IPS DF 6.9 (cell line): Measurements from ENCODE around the gene RAPGEF4.
"Not testable (repeated sequence)": the region's sequence is repeated elsewhere in the genome, so short reads cannot be mapped to it uniquely, and the experiment has no call there.

ENCODE experiments used
- DNase-seq: peaks from one replicate; pipeline ENCODE4 v3.0.0-alpha.2; 2013; ENCODE audit warnings: low read depth, low spot score
- H3K27ac ChIP-seq: one replicate; pipeline ENCODE4 v1.5.1; 2013; ENCODE audit warnings: low read length, control low read depth
- H3K27me3 ChIP-seq: 2 replicates; pipeline ENCODE4 v1.6.1; 2013; ENCODE audit warnings: mild to moderate bottlenecking, low read length; ENCODE audit not compliant: control insufficient read depth, insufficient read depth
- H3K36me3 ChIP-seq: 2 replicates; pipeline ENCODE4 v1.6.1; 2013; ENCODE audit warnings: low read length; ENCODE audit not compliant: control insufficient read depth, insufficient read depth
- H3K4me1 ChIP-seq: 2 replicates; pipeline ENCODE4 v1.6.1; 2013; ENCODE audit warnings: low read length; ENCODE audit not compliant: control insufficient read depth, insufficient read depth
- H3K4me3 ChIP-seq: 2 replicates; pipeline ENCODE4 v1.5.1; 2013; ENCODE audit warnings: mild to moderate bottlenecking, low read length
- H3K9me3 ChIP-seq: 2 replicates; pipeline ENCODE4 v1.6.1; 2013; ENCODE audit warnings: low read length, inconsistent platforms; ENCODE audit not compliant: control insufficient read depth, insufficient read depth
- whole genome bisulfite sequencing: extraction: QIAGEN DNeasy Blood & Tissue Kit; methylation state at CpG from one replicate; pipeline ENCODE4 v1.1.7; 2013; ENCODE audit warnings: mixed read lengths, missing lambda C conversion rate; ENCODE audit not compliant: insufficient read length, insufficient coverage; 5-methylcytosine and 5-hydroxymethylcytosine counted together

RAPGEF4 gene

DNA sequence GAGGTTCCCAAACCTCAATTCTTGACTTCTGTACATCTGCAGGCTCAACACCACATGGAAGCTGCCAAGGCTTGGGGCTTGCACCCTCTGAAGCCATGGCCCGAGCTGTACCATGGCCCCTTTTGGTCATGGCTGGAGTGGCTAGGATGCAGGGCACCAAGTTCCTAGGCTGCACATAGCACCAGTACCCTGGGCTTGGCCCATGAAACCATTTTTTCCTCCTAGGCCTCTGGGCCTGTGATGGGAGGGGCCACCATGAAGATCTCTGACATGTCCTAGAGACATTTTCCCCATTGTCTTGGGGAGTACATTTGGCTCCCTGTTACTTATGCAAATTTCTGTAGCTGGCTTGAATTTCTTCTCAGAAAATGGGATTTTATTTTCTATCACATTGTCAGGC lies 67.7 kb downstream of the RAPGEF4 start:
- not testable (repeated sequence) for H3K9me3 ChIP-seq, H3K27ac ChIP-seq, H3K36me3 ChIP-seq, H3K4me3 ChIP-seq, H3K4me1 ChIP-seq, H3K27me3 ChIP-seq, DNase-seq
- WGBS: no CpG with 5 or more reads among the region's 1 CpG

GRCh38 chr2:172804423-172804822 lies 68.8 kb downstream of the RAPGEF4 start:
- no peaks in the 10 kb centered on the region for H3K36me3 ChIP-seq
- DNase-seq: no peak
- no peaks in the 10 kb centered on the region for H3K4me1 ChIP-seq
- H3K27me3 ChIP-seq: no peaks in the 10 kb centered on the region
- H3K4me3 ChIP-seq: no peak overlapping the region
- H3K9me3 ChIP-seq: no peaks in the 10 kb centered on the region
- no CpG with 5 or more reads among the region's 4 CpGs for WGBS
- H3K27ac ChIP-seq: no peak overlapping the region

DNA sequence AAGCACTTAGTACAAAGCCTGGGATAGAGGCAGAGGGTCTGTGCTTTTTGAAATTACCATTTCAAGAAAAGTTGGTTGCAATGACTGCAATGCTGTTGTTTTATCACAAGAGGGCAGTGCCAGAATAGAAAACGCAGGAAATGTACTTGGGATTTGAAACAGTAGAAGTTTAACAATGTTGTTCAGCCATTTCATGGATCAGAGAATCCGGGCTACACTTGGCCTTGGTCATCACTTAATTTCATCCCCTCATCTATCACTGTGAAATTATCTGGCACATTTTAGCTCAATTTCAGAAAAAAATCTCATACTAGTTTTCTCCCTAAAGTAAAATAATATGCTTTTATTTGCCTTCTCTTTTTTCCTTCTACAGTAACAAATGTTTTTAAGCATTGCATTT lies 70.8 kb downstream of the RAPGEF4 start:
- whole genome bisulfite sequencing: no CpG with 5 or more reads among the region's 2 CpGs
- Histone ChIP-seq H3K27me3 (no peaks in the 10 kb centered on the region), H3K27ac (no peak overlapping the region), H3K9me3 (no peaks in the 10 kb centered on the region), H3K36me3 (no peaks in the 10 kb centered on the region), H3K4me3 (no peak overlapping the region), H3K4me1 (no peaks in the 10 kb centered on the region)
- DNase-seq: no peak

DNA sequence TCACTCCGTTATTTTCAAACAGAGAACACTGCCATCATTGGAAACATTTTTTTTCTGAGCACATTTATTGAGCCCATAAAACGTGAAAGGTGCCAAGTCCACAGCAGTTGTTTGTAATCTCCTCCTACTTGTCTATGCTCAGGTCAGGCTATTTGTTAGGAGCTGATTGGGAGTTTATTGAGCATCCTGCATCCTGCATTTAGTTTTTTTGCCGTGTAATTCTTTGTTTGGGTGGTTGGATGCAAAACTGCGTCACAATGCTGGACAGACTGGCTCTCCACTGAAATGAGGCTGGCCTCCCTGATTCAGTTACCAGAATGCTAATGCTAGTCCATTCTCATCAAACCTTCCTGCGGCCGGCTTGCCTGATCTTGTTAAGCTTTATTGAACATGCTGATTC lies 71.4 kb downstream of the RAPGEF4 start:
- WGBS: no CpG with 5 or more reads among the region's 6 CpGs
- no peak overlapping the region for H3K4me3 ChIP-seq
- no peak for DNase-seq
- no peak overlapping the region for H3K27ac ChIP-seq
- H3K36me3 ChIP-seq: no peaks in the 10 kb centered on the region
- no peaks in the 10 kb centered on the region for H3K4me1 ChIP-seq
- H3K9me3 ChIP-seq: no peaks in the 10 kb centered on the region
- no peaks in the 10 kb centered on the region for H3K27me3 ChIP-seq

GRCh38 chr2:172808156-172808555 lies 72.5 kb downstream of the RAPGEF4 start:
- Histone ChIP-seq H3K36me3 (no peaks in the 10 kb centered on the region), H3K4me1 (no peaks in the 10 kb centered on the region), H3K9me3 (no peaks in the 10 kb centered on the region), H3K27me3 (no peaks in the 10 kb centered on the region), H3K27ac (no peak overlapping the region), H3K4me3 (no peak overlapping the region)
- no CpG with 5 or more reads among the region's 4 CpGs for WGBS
- DNase-seq: no peak

DNA sequence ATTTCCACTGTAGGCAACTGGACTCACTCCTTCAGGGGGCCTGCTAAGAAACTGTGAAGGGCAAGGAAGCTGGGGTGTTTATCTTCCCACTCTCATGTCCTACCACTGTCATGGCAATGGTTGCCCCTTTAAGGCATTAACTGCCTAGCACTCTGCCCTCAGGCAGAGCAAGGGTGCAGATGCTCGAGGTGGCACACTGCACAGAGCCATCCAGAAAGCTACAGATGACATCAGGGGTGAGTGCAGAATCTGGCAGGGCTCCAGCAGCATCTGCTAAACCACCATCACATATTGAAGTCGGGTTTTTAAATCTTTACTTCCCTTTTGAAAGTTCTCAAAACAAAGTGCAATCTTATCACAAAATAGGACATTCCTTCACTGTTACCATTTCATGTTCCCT lies 75.4 kb downstream of the RAPGEF4 start:
- Histone ChIP-seq H3K4me1 (no peaks in the 10 kb centered on the region), H3K36me3 (no peaks in the 10 kb centered on the region), H3K27ac (no peak overlapping the region), H3K27me3 (no peaks in the 10 kb centered on the region), H3K4me3 (no peak overlapping the region), H3K9me3 (no peaks in the 10 kb centered on the region)
- no peak for DNase-seq
- no CpG with 5 or more reads among the region's 2 CpGs for WGBS

DNA sequence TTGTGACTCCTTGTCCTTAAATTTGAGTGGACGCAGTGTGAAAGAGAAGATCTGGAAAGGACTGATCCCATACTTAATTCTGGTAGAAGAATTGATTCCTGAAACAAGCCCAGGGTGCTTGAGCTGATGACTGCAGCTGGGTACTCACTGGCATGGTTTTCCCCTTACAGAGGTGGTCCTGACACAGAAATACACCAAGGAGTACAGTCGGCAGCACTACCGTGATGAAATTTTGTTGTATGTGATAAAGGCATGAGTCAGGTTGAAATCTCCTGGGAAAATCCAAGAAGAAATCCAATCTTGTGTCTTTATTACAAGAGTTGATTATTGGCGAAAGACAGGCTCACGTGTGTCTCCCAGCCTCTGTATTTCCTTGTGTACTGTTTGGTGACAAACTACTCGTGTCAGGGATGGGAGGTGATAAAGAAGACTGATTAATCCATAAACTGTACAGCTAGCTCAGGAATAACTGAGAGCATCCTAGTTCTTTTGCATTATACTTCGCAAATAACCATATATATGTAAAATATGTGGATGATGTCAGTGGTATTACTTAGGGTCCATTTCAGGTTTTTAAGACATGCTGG lies 76.6 kb downstream of the RAPGEF4 start:
- Histone ChIP-seq H3K4me1 (no peaks in the 10 kb centered on the region), H3K4me3 (no peak overlapping the region), H3K9me3 (no peaks in the 10 kb centered on the region), H3K36me3 (no peaks in the 10 kb centered on the region), H3K27ac (no peak overlapping the region), H3K27me3 (no peaks in the 10 kb centered on the region)
- DNase-seq: no peak
- WGBS: no CpG with 5 or more reads among the region's 7 CpGs

DNA sequence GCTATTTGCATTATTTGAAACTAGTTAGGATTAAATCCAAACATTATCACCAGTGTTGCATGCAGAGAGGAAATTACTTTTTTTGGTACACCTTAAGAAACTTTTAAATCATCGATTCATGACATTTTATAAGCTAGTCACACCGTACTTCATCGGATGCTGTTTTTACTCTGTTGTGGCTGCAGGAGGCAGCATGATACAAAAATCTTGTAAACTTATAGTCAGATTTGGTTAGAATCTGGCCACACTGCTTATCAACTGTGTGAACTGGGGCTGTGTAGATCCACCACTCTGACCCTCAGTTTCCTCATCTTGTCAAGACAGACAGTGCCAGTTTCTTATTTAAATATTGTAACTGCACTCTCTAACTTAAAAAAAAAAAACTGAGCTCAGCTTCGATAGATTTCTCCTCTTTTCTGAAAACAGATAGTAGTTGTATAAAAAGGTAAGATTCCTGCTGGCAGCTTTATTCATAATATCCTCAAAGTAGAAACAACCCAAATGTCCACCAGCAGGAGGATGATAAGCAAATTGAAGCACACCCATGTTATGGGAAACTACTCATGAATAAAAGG lies 77.8 kb downstream of the RAPGEF4 start:
- no peaks in the 10 kb centered on the region for H3K36me3 ChIP-seq
- DNase-seq: no peak
- H3K9me3 ChIP-seq: no peaks in the 10 kb centered on the region
- no peaks in the 10 kb centered on the region for H3K27me3 ChIP-seq
- H3K4me1 ChIP-seq: no peaks in the 10 kb centered on the region
- H3K4me3 ChIP-seq: no peak overlapping the region
- no CpG with 5 or more reads among the region's 4 CpGs for WGBS
- H3K27ac ChIP-seq: no peak overlapping the region

DNA sequence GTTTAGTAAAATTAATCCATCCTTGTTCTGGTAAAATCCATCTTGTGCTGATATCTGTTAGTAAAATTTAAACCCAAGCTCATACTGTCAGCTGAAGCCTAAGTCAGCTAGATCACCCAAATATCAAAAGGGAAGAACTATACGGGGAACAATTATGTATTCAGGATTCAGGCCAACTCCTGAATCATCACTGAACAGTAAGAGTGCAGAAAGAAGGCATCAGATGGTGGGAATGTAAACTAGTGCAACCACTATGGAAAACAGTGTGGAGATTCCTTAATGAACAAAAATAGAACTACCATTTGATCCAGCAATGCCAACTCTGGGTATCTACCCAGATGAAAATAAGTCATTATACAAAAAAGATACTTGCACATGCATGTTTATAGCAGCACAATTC lies 81.8 kb downstream of the RAPGEF4 start:
- Histone ChIP-seq H3K27me3 (no peaks in the 10 kb centered on the region), H3K4me1 (no peaks in the 10 kb centered on the region), H3K27ac (no peak overlapping the region), H3K9me3 (no peaks in the 10 kb centered on the region), H3K4me3 (no peak overlapping the region), H3K36me3 (no peaks in the 10 kb centered on the region)
- no peak for DNase-seq
- no CpG with 5 or more reads among the region's 1 CpG for WGBS

DNA sequence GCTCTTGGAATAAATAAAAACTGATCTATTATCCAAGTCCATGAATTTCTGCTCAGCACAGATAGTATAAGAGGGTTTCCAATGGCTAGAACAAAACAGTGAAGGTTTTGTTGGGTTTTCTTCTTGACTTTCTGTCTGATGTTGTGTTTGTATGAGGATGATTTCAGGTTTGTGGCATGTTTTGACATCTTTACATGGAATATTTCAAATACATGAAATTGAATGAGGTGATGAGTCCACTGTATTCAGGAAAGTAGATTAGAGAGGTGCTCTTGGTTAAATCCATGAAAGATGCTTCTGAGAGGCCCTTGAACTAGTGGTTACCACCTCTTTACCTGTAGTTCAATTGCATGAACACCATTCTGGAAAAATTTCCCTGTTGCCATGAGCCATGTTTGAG lies 84.3 kb downstream of the RAPGEF4 start:
- Histone ChIP-seq H3K4me1 (no peaks in the 10 kb centered on the region), H3K4me3 (no peak overlapping the region), H3K36me3 (no peaks in the 10 kb centered on the region), H3K9me3 (no peaks in the 10 kb centered on the region), H3K27ac (no peak overlapping the region), H3K27me3 (no peaks in the 10 kb centered on the region)
- no peak for DNase-seq
